ENCODE measurements around the gene SYT2.
"Not testable (repeated sequence)": the region's sequence is repeated elsewhere in the genome, so short reads cannot be mapped to it uniquely, and the experiment has no call there.

The SYT2 gene

DNA sequence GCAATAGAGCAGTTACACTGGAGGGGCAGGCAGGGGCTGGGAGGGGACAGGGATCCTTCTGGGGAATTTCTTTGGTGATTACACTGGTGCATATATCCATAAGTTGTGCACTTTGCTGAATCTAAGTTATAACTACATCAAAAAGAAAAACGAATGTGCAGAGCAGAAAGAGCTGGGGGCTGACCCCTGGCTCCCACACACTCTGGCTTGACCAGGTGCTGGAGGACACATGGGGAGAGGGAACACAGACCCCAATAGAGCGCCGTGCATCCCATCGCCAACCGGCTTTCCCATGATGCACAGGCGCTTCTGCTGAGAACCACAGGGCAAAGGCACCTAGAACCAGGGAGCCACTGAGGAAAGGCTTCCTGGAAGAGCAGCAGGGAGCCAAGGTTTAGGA lies 80.2 kb downstream of the SYT2 start:
- DNase-seq, result peak in 1 of 42 donors; percentile 6
- intact Hi-C loops (cut with DNase I), result not testable (repeated sequence)

DNA sequence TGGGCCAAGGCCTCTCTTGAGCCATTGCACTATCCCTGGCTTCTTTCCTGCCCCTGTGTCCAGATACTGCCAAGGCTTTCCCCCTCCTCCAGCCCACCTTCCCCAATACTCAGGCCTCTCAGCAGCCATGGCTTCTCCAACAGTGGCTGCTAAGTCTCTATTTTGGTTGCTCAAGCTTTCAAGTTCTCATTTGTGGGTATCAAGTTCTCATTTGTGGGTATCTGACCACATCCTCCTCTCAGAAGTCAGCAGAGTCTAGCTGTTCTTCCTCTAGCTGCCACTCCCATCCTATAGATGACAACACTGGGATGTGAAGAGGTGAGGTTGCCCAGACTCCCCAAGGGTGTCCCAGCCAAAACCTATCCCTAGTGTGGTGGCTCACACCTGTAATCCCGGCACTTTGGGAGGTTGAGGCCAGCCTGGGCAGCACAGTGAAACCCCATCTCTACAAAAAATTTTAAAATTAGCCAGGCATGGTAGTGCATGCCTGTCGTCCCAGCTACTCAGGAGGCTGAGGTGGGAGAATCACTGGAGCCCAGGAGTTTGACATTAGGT lies 80.9 kb downstream of the SYT2 start:
- peak in 2 of 42 donors; percentile 6 to 23 for DNase-seq
- intact Hi-C loops (cut with DNase I), result not testable (repeated sequence)

DNA sequence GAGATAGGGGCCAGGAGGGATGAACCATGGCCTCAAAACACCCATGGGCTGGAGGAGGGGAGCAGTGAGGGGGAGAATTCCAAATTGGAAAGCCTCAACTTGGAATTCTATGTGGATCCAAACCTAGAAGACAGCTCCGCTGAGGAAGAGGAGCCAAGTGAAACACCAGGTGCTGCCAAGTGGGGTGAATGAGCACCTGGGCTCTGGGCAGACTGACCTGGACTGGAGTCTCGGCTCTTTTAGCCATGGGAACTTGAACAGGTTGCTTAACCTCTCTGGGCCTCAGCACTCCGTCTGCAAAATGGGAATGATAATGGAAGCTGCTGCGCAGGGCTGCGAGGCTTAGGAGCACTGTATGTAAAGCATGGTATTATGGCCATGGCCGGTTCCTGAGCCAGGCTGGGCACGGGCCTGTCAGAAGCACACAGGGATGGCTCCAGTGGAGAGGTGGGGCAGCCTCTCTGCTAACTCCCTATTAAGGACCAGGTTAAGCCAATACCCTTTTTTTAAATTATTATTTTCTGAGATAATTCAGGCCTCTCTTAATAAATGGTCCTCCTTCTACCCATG lies 81.5 kb downstream of the SYT2 start:
- intact Hi-C loops (cut with DNase I), result no loop called here
- peak in 2 of 42 donors; percentile 4 to 20 for DNase-seq

DNA sequence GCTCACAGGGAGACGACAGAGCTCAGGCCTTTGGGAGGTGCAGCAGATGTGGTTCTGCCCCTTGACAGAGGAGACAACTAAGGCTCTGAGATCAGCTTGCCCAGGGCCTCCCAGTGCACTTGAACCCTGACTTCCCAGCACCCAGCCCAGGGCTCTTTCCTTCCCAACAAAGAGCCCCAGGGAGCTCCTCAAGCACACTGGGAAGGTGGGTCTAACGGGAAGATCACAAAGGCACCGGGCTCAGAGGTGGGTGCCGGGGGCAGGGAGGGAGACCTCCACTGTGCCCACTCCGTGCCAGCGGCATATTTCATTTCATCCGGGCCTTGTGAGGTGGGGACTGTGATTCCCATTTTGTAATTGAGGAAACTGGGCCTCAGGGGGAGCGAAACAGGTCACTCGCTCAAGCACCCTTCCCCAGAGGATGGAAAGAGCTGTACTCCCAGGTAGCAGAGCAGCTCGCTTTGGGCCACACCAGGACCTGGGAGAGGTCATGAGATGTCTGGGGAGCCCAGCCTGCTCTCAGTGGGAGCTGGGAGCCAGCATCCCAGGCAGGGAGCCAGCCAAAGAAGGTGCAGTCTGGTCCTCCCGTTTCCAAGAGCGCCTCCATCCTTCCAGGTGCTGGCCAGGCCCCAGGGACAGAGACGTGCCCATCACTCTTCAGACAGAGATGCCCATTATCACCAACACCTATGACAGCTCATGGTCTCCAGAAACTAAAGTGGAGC lies 82.3 kb downstream of the SYT2 start:
- peak in 3 of 42 donors; percentile 8 to 19 (median 14) for DNase-seq
- intact Hi-C loops (cut with DNase I), result no loop called here

DNA sequence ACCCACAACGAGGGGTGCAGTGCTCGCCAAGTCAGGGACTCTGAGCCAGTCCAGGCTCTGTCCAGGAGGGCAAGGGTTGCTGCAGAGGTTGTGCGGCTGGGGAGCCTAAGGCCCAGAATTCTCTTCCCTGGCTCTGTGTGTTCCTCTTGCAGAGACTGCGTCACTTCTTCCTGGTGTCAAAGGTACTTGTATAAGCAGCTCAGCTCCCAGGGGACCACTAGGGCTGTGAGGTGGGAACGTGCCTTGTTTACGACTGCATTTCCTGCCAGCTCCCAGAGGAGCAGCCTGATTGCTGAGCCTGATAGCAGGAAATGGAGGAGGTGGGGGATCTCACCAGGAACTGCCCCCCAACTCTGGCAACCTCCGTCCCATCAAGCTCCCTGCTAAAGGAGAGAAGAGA lies 83.2 kb downstream of the SYT2 start:
- DNase-seq, result peak in 2 of 42 donors; percentile 22
- intact Hi-C loops (cut with DNase I), result not testable (repeated sequence)

DNA sequence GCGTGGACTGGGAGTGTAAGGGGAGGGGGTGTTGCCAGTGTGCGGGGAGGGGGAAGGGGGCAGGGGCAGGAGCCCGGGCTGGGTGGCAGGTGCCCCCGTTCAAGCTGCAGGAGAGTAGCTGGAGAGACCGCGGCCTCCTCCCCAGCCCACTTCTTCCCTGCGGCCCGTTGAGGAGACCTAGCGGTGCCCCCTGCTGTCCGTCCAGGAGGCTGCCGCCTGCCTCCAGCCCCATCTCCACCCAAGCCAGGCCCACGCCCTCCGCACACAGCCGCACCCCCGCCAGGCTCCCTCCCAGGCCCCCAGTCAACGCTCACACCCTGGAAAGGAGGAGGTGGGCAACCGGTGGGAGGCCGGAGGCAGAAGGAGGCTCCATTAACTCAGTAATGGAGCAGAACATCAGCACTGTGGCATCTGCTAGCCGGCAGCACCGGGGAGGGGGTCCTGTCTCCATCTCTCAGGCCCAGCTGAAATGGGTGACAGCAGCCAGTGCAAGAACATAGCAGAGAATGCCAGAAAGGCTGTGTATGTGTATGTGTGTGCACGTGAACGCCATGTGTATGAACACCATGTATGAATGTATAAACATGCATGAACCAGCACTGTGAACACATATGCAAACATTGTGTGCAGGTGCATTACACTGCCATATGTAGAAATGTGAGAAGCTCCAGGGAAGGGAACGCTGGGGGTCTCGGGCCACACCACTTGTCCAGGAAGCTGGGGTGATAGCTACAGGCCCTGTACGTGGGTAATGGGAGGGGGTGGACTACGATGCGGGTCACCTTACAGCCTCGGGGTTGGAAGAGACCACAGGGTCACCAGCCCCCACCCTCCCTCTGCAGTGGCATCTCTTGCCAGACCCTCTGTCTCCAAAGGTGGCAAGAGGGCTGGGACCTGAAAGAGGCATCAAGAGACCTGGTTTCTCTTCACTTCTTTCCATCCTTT lies 84.6 kb downstream of the SYT2 start:
- intact Hi-C loops (cut with DNase I), result no loop called here

DNA sequence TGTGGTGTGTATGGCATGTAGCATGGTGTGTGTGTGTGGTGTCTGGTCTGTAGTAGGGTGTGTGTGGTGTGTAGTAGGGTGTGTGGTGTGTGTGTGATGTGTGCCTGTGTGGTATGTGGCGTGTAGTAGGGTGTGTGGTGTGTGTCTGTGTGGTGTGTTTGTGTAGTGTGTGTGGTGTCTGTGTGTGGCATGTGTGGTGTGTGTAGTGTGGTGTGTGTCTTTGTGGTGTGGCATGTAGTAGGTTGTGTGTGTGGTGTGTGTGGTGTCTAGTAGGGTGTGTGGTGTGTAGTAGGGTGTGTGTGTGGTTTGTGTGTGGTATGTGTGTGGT lies 85.5 kb downstream of the SYT2 start:
- intact Hi-C loops (cut with DNase I), result no loop called here
- peak in 2 of 42 donors; percentile 15 to 20 for DNase-seq

More for the DNA sequence above, 84.6 kb downstream of the SYT2 start:
- DNase-seq, result peak in 39 of 42 donors; percentile 39 to 82 (median 63)

DNA sequence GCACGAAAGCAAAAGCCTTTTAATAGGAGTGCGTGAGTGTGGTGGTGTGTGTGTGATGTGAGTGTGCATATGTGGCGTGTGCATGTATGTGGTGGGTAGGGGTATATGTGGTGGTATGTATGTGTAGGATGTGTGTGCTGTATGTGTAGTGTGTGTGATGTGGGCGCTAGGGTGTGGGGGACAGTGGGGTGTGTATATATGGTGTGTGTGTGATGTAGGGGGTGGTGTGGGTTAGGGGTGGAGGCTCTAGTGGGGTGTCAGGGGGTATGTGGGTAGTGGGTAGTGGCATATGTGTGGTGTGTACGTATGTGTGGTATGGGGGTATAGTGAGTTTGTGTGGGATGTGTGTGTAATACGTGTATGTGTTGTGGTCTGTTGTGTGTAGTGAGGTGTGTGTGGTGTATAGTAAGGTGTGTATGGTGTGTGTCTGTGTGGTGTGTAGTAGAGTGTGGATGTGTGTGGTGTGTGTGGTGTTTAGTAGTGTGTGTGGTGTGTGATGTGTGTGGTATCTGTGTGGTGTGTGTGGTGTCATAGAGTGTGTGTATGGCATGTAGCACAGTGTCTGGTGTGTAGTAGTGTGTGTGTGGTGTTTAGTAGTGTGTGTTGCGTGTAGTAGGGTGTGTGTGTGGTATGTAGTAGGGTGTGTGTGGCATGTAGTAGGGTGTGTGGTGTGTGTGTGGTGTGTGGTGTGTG lies 86.0 kb downstream of the SYT2 start:
- intact Hi-C loops (cut with DNase I), result no loop called here
- peak in 1 of 42 donors; percentile 24 for DNase-seq

DNA sequence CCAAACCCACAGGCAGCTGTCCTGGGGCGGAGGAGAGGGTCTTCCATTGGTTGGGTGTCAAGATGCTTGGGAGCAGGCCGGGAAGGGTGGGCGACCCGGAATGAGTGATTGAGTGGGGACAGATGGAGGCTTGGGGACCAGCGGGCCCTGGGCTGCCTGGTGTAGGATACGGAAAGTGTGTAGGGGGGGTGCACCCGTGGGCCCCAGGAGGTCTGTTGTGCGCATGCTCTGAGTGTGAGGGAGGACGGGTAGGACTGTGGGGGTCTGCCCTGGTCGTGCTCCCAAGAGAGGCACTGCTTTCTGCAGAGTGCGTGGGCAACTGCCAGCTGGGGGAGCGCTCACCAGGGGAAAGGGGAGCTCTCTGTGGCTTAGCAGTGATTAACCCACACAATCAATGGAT lies 86.8 kb downstream of the SYT2 start:
- intact Hi-C loops (cut with DNase I), result not testable (repeated sequence)
- peak in 29 of 42 donors; percentile 29 to 83 (median 64) for DNase-seq

DNA sequence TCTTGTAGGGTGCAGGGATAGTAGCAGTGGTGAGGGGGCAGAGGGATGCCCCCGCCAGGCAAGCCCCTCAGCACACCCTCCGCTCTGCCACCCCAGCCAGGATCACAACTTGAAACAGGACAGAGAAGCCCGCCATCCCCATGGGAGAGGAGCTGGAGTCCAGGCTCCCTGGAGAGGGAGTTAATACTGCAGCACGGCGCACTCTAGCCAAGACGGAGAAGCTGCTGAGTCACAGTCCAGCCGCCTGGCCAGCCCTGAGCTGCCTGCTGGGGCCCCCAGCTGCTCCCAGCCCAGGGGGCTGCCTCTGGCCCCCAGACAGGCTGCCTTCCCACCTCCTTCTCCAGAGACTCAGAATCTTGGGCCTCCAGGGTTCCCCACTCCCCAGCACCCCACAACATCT lies 87.2 kb downstream of the SYT2 start:
- peak in 5 of 42 donors; percentile 9 to 56 (median 33) for DNase-seq
- intact Hi-C loops (cut with DNase I), result no loop called here

DNA sequence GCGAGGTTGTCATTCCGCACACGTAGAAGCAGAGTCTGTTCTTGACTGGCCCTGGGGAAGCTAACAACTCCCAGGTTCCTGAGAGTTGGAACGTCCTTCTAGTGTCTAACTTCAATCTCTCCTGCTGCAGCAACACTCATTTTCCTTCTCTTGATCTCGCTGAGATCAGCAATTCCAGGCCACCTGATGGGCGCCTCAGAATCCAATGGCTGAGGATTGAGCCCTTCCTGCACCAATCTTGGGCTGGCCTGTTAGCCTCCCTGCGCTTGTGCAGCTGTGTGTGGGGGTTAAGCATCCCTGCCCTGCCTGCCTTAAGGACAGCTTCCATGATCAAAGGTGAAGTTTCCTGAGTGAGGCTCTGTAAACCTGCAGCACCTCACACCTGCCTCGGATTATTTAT lies 87.9 kb downstream of the SYT2 start:
- intact Hi-C loops (cut with DNase I), result no loop called here
- DNase-seq, result peak in 4 of 42 donors; percentile 3 to 25 (median 10)

DNA sequence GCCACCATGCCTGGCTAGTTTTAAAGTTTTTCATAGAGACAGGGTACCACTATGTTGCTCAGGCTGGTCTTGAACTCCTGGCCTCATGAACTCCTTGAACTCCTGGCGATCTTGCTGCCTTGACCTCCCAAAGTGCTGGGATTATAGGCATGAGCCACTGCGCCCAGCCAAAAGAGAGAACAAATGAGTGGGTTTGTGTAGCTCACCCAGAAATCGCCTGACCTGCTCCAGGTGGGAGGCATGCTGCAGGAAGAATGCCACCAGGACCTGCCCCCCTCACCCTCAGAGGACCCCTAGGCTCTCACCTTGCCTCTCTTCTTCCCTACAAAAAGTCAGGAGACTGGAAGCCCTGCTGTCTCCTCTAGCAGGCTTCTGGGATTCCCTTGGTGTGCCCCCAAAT lies 88.8 kb downstream of the SYT2 start:
- intact Hi-C loops (cut with DNase I), result no loop called here
- DNase-seq, result peak in 5 of 42 donors; percentile 1 to 18 (median 9)

DNA sequence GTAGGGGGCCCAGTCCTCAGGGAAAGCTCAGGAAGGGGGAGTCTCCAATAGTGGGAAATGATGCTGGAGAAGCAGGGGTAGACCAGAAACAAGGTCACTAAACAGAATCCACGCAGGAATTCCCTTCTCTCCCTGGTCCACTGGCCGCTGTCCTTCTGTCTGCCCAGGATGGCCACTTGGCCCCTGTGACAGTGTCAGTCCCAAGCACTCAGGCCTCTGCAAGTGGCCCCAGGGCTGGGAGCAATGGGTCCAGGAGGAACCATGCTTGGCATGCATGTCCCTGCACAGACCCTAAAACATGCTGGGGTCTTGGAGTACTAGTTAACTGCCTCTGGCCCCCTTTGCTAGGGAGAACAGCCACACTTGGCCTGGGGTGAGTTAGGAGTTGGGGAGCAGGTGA lies 90.2 kb downstream of the SYT2 start:
- intact Hi-C loops (cut with DNase I), result not testable (repeated sequence)
- DNase-seq, result peak in 5 of 42 donors; percentile 2 to 17 (median 8)

DNA sequence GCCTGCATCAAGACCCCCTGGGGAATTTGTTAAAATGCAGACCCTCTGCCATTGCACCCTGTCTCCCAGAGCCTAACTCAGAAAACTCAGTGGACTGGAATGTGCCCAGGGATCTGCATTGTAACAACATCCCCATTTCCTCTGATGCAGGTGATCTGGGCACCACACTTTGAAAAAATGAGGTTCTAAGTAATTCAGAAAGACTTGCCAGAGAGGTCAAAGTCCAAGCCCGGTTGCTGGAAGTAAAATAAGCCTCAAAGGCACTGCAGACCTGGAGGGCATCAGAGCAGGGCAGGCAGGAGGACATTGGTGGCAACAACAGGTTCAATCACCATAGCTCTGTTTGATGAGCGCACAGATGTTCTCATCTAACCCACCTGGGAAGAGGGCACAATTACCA lies 90.7 kb downstream of the SYT2 start:
- intact Hi-C loops (cut with DNase I), result no loop called here
- DNase-seq, result peak in 2 of 42 donors; percentile 13 to 18

DNA sequence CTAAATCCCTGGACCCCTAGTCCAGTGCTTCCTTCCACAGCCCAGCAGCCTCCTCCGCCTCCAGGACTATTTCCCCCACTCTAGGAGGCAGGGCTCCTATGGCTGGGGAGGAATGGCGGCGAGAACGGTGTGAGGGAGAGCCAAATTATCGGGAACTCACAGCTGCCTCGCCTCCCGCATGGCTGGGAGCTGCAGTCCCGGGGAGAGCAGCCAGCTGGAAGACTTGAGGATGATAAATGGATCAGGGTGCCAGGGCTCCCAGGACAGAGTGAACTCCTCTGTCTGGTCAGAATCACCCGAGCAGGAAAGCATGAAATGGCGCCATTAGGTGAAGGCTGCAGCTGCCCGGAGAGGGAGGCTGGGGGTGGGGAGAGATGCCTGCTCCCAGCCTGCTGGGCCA lies 91.2 kb downstream of the SYT2 start:
- peak in 3 of 42 donors; percentile 8 to 28 (median 22) for DNase-seq
- intact Hi-C loops (cut with DNase I), result not testable (repeated sequence)

DNA sequence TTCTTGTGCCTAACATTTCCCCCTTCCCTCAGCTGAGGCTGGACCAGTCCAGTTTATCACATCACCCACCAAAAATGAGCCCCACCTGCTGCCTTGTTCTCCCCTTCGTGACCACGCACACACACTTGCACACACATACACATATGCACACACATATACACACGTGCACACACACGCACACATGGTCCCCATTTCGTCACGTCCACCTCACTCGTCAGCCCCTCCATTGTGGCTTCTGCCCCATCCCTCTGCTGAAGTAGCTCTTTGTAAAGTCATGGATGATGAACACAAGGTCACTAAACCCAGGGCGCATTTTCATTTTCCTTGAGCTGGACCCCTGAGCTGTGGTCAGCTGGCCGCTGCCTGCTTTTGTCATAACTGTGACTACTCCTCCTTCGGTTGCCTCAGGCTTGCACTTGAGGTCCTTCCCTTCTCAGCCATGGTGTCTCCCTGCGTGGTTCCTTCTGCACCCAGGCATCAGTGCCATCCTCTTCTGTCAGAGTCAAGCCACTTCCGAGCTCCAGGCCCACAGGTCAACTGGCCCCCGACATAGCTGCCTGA lies 93.8 kb downstream of the SYT2 start:
- intact Hi-C loops (cut with DNase I), result no loop called here
- peak in 3 of 42 donors; percentile 7 to 25 (median 23) for DNase-seq

DNA sequence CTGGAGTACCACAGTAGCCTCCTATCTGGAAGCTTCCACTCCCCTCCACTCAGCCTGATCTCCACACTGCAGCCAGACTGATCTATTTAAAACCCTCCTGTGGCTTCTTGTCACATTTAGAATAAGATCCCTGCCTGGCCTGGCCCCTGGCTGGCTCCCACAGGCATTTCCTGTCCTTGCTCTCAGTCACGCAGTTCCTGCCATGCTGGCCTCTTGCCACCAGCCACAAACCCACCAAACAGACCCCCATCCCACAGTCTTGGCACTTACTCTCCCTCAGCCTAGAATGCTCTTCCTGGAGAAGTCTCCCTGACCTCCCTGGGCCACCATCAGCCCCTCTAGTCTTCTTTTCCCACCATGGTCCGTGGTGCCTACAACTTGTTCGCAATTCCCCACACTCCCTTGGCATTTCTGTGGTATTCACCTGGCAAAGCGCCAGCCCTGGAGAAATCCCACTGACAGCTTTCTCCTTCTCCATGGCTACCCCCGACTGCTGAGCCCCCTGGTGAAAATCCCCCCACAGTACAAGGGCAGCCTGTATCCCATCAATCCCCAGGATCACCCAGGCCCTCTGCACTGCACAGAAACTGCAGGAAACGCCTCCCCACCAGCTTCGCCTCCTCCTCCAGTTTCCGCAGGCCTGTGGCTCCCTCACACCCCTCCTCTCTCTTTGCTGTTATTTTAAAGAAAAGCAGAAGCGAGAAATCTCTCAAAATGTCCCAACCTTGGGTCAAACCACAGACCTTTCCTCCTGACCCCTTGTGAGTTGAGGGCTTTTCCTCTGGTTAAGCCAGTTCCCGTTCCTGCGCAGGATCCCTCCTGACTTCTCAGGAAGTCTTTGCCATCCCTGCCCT lies 94.5 kb downstream of the SYT2 start:
- DNase-seq, result peak in 24 of 42 donors; percentile 10 to 73 (median 43)
- intact Hi-C loops (cut with DNase I), result no loop called here

DNA sequence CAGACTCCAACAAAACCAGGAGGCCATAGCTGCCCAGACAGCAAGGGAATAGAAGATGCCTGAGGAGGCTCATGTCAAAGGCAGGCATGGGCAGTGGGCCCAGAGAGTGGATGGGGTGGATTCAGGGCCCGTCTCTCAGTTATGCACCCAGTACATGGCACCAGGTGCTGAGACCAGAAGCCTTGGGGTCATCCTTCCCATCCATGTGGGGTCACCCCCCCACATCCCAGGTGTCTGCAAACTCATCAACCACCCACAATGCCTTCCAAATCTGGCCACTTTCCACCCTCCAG lies 95.1 kb downstream of the SYT2 start:
- DNase-seq, result peak in 2 of 42 donors; percentile 8 to 25
- intact Hi-C loops (cut with DNase I), result not testable (repeated sequence)

All from head of caudate nucleus (tissue), 42 donors.